ENCODE data around the gene MAP2. TPM values are rescaled to one million over a fixed set of nuclear protein-coding genes. Genes with fewer than 3 reads are reported as not detected.

Gene MAP2
- total and polyA plus RNA-seq, 2 of the 8 experiments (the other 6 are each of a cell fraction or from before 2014, with no cell fraction given) = 5.9 to 9.4 TPM

DNA sequence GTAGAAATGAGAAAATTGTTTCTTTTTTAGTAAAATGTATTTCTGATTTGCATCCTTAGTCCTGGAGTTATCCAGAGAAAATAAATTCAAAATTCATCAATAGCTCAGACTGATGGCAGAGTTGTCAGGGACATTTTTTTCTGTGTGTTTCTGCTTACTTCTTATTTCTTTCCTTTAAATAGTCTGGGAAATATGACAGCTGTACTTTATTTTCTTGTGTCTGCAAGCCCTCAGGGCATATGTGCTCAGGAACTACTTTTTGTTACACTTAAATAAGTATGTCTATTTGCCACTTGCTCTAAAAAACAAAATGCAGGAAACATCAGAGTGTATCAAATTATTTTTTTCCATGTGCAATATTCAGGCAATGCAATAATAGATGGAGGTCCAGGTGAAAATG lies 221.0 kb downstream of the MAP2 start:
- Histone ChIP-seq H4K5ac (ENCODE audit: insufficient read length, low read depth, low read length) (no peak overlapping the region), H3K4ac (replicated peaks; ENCODE audit: insufficient read length, low read depth, low read length) (no peak overlapping the region), H3K4me3 (ENCODE audit: extremely low read depth in 1 of 4, insufficient read depth in 2 of 4, low read depth in 3 of 4, low read length in 4 of 4) (no peak overlapping the region), H3K4me2 (ENCODE audit: insufficient read depth in 1 of 2, low read depth in 2 of 2, low read length in 2 of 2) (no peak overlapping the region), H3K9me3 (ENCODE audit: insufficient read depth in 2 of 2, low read depth in 1 of 2, low read length in 1 of 2) (no peaks in the 10 kb centered on the region), H4K8ac (ENCODE audit: extremely low read depth, insufficient read depth, low read length) (no peak overlapping the region), H3K18ac (ENCODE audit: extremely low read depth, low read length) (no peak overlapping the region), H3K56ac (replicated peaks; ENCODE audit: insufficient read length, low read depth, low read length) (no peak overlapping the region), H4K20me1 (replicated peaks in 1 of 2; ENCODE audit: control insufficient read depth in 1 of 2, insufficient read depth in 2 of 2, low read length in 2 of 2) (no peaks in the 10 kb centered on the region), H2AFZ (ENCODE audit: low read length) (no peak overlapping the region), H2BK5ac (ENCODE audit: low read depth, low read length) (no peak overlapping the region), H3K9ac (replicated peaks in 1 of 4; ENCODE audit: extremely low read depth in 1 of 4, low read depth in 3 of 4, low read length in 3 of 4) (no peak overlapping the region), H3K27ac (ENCODE audit: low read depth, low read length) (no peak overlapping the region), H2BK20ac (ENCODE audit: low read length) (no peak overlapping the region), H3K4me1 (replicated peaks in 1 of 4; ENCODE audit: control insufficient read depth in 3 of 4, insufficient read depth in 4 of 4, low read length in 3 of 4) (no peaks in the 10 kb centered on the region), H3K27me3 (replicated peaks in 1 of 4; ENCODE audit: control insufficient read depth in 3 of 4, extremely low read depth in 1 of 4, insufficient read depth in 3 of 4, low read length in 3 of 4) (no peaks in the 10 kb centered on the region), H2BK120ac (replicated peaks; ENCODE audit: low read depth, low read length) (no peak overlapping the region), H3K79me2 (ENCODE audit: control insufficient read depth in 1 of 2, insufficient read depth in 2 of 2, low read length in 2 of 2) (no peaks in the 10 kb centered on the region), H4K91ac (replicated peaks; ENCODE audit: insufficient read length, low read length) (no peak overlapping the region), H3K23ac (ENCODE audit: insufficient read length) (no peak overlapping the region), H2BK12ac (ENCODE audit: low read depth, low read length) (no peak overlapping the region), H2BK15ac (ENCODE audit: low read length) (no peak overlapping the region), H3K79me1 (ENCODE audit: low read depth, low read length) (no peaks in the 10 kb centered on the region), H3K14ac (ENCODE audit: insufficient read length) (no peak overlapping the region), H3K36me3 (ENCODE audit: control insufficient read depth in 2 of 4, insufficient read depth in 4 of 4, low read length in 3 of 4) (no peaks in the 10 kb centered on the region), H3K23me2 (ENCODE audit: low read depth, low read length) (no peaks in the 10 kb centered on the region), H2AK5ac (ENCODE audit: low read depth, low read length) (no peak overlapping the region)
- CTCF ChIA-PET (ENCODE audit: partially characterized antibody) = no interaction called here
- no peak for DNase-seq (ENCODE audit: low read depth in 1 of 2, low spot score in 2 of 2)
- no peak for FAIRE-seq
- POLR2A ChIA-PET (ENCODE audit: partially characterized antibody) = no interaction called here
- TF ChIP-seq SRF (IDR thresholded peaks at IDR 0.05; ENCODE audit: low read depth, low read length) = no peak
- no peak for TF ChIP-seq SP4 (IDR thresholded peaks at IDR 0.05; ENCODE audit: low read length)
- TF ChIP-seq SUZ12 (IDR thresholded peaks at IDR 0.05; ENCODE audit: low read length) = no peak
- no peak for TF ChIP-seq ZNF274 (IDR thresholded peaks at IDR 0.05; ENCODE audit: borderline replicate concordance, extremely low read depth, low read length)
- TF ChIP-seq, protein P1, sequence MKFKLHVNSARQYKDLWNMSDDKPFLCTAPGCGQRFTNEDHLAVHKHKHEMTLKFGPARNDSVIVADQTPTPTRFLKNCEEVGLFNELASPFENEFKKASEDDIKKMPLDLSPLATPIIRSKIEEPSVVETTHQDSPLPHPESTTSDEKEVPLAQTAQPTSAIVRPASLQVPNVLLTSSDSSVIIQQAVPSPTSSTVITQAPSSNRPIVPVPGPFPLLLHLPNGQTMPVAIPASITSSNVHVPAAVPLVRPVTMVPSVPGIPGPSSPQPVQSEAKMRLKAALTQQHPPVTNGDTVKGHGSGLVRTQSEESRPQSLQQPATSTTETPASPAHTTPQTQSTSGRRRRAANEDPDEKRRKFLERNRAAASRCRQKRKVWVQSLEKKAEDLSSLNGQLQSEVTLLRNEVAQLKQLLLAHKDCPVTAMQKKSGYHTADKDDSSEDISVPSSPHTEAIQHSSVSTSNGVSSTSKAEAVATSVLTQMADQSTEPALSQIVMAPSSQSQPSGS (IDR thresholded peaks at IDR 0.05; ENCODE audit: low read length) = no peak
- no peak for TF ChIP-seq CTBP2 (IDR thresholded peaks at IDR 0.05; ENCODE audit: borderline replicate concordance, insufficient read depth, insufficient read length, low read length)
- TF ChIP-seq NANOG (IDR thresholded peaks at IDR 0.05; ENCODE audit: insufficient read depth, low read depth, low read length, poor library complexity, severe bottlenecking) = no peak
- TF ChIP-seq YY1 (IDR thresholded peaks at IDR 0.05; ENCODE audit: low read depth, low read length) = no peak
- TF ChIP-seq BCL11A (IDR thresholded peaks at IDR 0.05; ENCODE audit: low read depth in 2 of 2, low read length in 2 of 2) = no peak
- no peak for TF ChIP-seq ASH2L (IDR thresholded peaks at IDR 0.05; ENCODE audit: low read length)
- TF ChIP-seq, protein P2, sequence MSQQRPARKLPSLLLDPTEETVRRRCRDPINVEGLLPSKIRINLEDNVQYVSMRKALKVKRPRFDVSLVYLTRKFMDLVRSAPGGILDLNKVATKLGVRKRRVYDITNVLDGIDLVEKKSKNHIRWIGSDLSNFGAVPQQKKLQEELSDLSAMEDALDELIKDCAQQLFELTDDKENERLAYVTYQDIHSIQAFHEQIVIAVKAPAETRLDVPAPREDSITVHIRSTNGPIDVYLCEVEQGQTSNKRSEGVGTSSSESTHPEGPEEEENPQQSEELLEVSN (IDR thresholded peaks at IDR 0.05) = no peak
- TF ChIP-seq KDM4A (IDR thresholded peaks at IDR 0.05; ENCODE audit: low read depth, low read length, severe bottlenecking) = no peak
- no peak for TF ChIP-seq NRF1 (IDR thresholded peaks at IDR 0.05; ENCODE audit: low read depth, low read length)
- no peak for TF ChIP-seq TAF7 (optimal IDR thresholded peaks at IDR 0.05; ENCODE audit: borderline replicate concordance, low read depth, low read length)

Measured in H1 (cell line).